GM23248 (cell line): ENCODE measurements around the gene CASP12. TPM values are rescaled to one million over a fixed set of nuclear protein-coding genes. Genes with fewer than 3 reads are reported as not detected.
"Not testable (repeated sequence)": the region's sequence is repeated elsewhere in the genome, so short reads cannot be mapped to it uniquely, and the experiment has no call there.

Source experiments
- DNase-seq: peaks from one replicate; pipeline ENCODE4 v3.0.0-alpha.2; 2015
- H2AFZ ChIP-seq: fragments of 200-600 bp; sonication (generic); 2 replicates; pipeline ENCODE4 v1.6.1; 2016; ENCODE audit warnings: antibody characterized with exemption
- H3F3A ChIP-seq: fragments of 200-600 bp; sonication (generic); 2 replicates; pipeline ENCODE4 v1.6.1; 2016; ENCODE audit warnings: mild to moderate bottlenecking, antibody characterized with exemption, mixed run types; ENCODE audit not compliant: insufficient read depth
- H3K27ac ChIP-seq: fragments of 200-600 bp; sonication (generic); 2 replicates; pipeline ENCODE4 v1.5.1; 2016; ENCODE audit warnings: mild to moderate bottlenecking
- H3K27me3 ChIP-seq: fragments of 200-600 bp; sonication (generic); replicated peaks from 2 replicates; pipeline ENCODE4 v1.6.1; 2016; ENCODE audit warnings: mild to moderate bottlenecking; ENCODE audit not compliant: insufficient read depth
- H3K36me3 ChIP-seq: fragments of 200-600 bp; sonication (generic); 2 replicates; pipeline ENCODE4 v1.6.1; 2016; ENCODE audit warnings: low read depth, mild to moderate bottlenecking
- H3K4me1 ChIP-seq: fragments of 200-600 bp; sonication (generic); 2 replicates; pipeline ENCODE4 v1.6.1; 2016; ENCODE audit warnings: mild to moderate bottlenecking; ENCODE audit not compliant: insufficient read depth
- H3K4me2 ChIP-seq: fragments of 200-600 bp; sonication (generic); one replicate; pipeline ENCODE4 v1.6.1; 2016; ENCODE audit warnings: mild to moderate bottlenecking; ENCODE audit not compliant: unreplicated experiment
- H3K4me3 ChIP-seq: fragments of 200-600 bp; sonication (generic); 2 replicates; pipeline ENCODE4 v1.5.1; 2016; ENCODE audit warnings: mild to moderate bottlenecking
- H3K79me2 ChIP-seq: fragments of 200-600 bp; sonication (generic); 2 replicates; pipeline ENCODE4 v1.6.1; 2016; ENCODE audit warnings: mild to moderate bottlenecking; ENCODE audit not compliant: insufficient read depth
- H3K9ac ChIP-seq: fragments of 200-600 bp; sonication (generic); 2 replicates; pipeline ENCODE4 v1.6.1; 2016; ENCODE audit warnings: mild to moderate bottlenecking
- H3K9me2 ChIP-seq: fragments of 200-600 bp; sonication (generic); 2 replicates; pipeline ENCODE4 v1.6.1; 2016; ENCODE audit warnings: mixed run types, mild to moderate bottlenecking, moderate library complexity; ENCODE audit not compliant: insufficient read depth
- H3K9me3 ChIP-seq: fragments of 200-600 bp; sonication (generic); one replicate; pipeline ENCODE4 v1.6.1; 2017; ENCODE audit warnings: low read depth
- H4K20me1 ChIP-seq: fragments of 200-600 bp; sonication (generic); 2 replicates; pipeline ENCODE4 v1.6.0; 2016; ENCODE audit not compliant: insufficient read depth
- EZH2 ChIP-seq: fragments of 200-600 bp; sonication (generic); IDR thresholded peaks from 2 replicates; pipeline ENCODE4 v1.6.1; 2018; ENCODE audit warnings: antibody characterized with exemption, mild to moderate bottlenecking; ENCODE audit not compliant: insufficient read depth, poor library complexity, severe bottlenecking
- EZH2phosphoT487 ChIP-seq: fragments of 200-600 bp; sonication (generic); IDR thresholded peaks from 2 replicates; pipeline ENCODE4 v1.6.1; 2018; ENCODE audit warnings: antibody characterized with exemption, moderate library complexity, mild to moderate bottlenecking, low read depth; ENCODE audit not compliant: insufficient read depth
- WGBS, 2 experiments: methylation state at CpG; one replicate each; pipeline ENCODE4 v1.1.6; 2015 to 2017; ENCODE audit warnings: low lambda C conversion rate in 2 of 2, low coverage in 1 of 2; ENCODE audit errors: missing lambda C conversion rate in 2 of 2; 5-methylcytosine and 5-hydroxymethylcytosine counted together
- in situ Hi-C: fragments of 300-500 bp; cut with MboI; formaldehyde crosslinking; loops from 2 replicates; pipeline ENCODE4 v1.15.0; 2020
- polyA plus RNA-seq: library from polyadenylated mRNA; unstranded; fragments of >200 nt; fragmentation: Nextera tagmentation; extraction: Ambion mirVana; gene quantifications from 2 replicates; pipeline ENCODE4 v1.2.1, GENCODE V29; 2016
- total RNA-seq: library from RNA; depleted of rRNA; stranded (reverse); fragments of >200 nt; shearing (Covaris generic); gene quantifications from 2 replicates; pipeline ENCODE4 v1.2.3, GENCODE V29; 2014

The CASP12 gene
- total and polyA plus RNA-seq, 2 experiments from 2014 or later = not detected

GRCh38 chr11:104934594-104934993, 36.3 kb upstream of the CASP12 start:
- Histone ChIP-seq H3K9ac (no peak overlapping the region), H3K4me3 (no peak overlapping the region), H3K4me2 (no peak overlapping the region), H3K9me3 (no peaks in the 10 kb centered on the region), H3K9me2 (no peaks in the 10 kb centered on the region), H3F3A (no peaks in the 10 kb centered on the region), H2AFZ (no peak overlapping the region), H4K20me1 (no peaks in the 10 kb centered on the region), H3K36me3 (no peaks in the 10 kb centered on the region), H3K4me1 (no peaks in the 10 kb centered on the region), H3K27me3 (no peaks in the 10 kb centered on the region), H3K79me2 (no peaks in the 10 kb centered on the region), H3K27ac (no peak overlapping the region)
- WGBS, 2 experiments = 52 to 62% methylated on average over 1 of the region's 1 CpG
- in situ Hi-C loops = no loop called here
- TF ChIP-seq EZH2phosphoT487 = no peak
- TF ChIP-seq EZH2 = no peak
- no peak for DNase-seq

- in situ Hi-C loops, H3K27me3 ChIP-seq, H3K4me3 ChIP-seq, H3K4me1 ChIP-seq, H3K9me3 ChIP-seq, H3K9ac ChIP-seq, H3K27ac ChIP-seq, H3K9me2 ChIP-seq, H3K79me2 ChIP-seq, H3F3A ChIP-seq, DNase-seq, H3K4me2 ChIP-seq, H3K36me3 ChIP-seq, H2AFZ ChIP-seq, H4K20me1 ChIP-seq: not testable (repeated sequence)
- WGBS, 2 experiments = 70 to 89% methylated on average over 3 of the region's 3 CpGs
Observed at GRCh38 chr11:104934073-104934472, 35.8 kb upstream of the CASP12 start.

DNA sequence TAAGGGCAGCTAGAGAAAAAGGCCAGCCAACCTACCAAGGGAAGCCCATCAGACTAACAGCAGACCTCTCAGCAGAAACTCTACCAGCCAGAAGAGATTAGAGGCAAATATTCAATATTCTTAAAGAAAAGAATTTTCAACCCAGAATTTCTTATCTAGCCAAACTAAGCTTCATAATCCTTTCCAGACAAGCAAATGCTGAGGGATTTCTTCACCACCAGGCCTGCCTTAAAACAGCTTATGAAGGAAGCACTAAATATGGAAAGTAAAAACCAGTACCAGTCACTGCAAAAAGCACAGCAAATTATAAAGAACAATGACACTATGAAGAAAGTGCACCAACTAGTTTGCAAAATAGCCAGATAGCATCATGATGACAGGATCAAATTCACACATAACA, 30.6 kb upstream of the CASP12 start:
- Histone ChIP-seq H3K36me3 (no peaks in the 10 kb centered on the region), H3K9me2 (no peaks in the 10 kb centered on the region), H3K4me1 (no peaks in the 10 kb centered on the region), H3F3A (no peaks in the 10 kb centered on the region), H3K27ac (no peak overlapping the region), H2AFZ (no peak overlapping the region), H3K79me2 (no peaks in the 10 kb centered on the region), H3K4me2 (no peak overlapping the region), H3K9ac (no peak overlapping the region), H3K4me3 (no peak overlapping the region), H3K9me3 (no peaks in the 10 kb centered on the region), H4K20me1 (no peaks in the 10 kb centered on the region), H3K27me3 (no peaks in the 10 kb centered on the region)
- DNase-seq = no peak
- no peak for TF ChIP-seq EZH2phosphoT487
- TF ChIP-seq EZH2 = no peak
- in situ Hi-C loops = no loop called here

DNA sequence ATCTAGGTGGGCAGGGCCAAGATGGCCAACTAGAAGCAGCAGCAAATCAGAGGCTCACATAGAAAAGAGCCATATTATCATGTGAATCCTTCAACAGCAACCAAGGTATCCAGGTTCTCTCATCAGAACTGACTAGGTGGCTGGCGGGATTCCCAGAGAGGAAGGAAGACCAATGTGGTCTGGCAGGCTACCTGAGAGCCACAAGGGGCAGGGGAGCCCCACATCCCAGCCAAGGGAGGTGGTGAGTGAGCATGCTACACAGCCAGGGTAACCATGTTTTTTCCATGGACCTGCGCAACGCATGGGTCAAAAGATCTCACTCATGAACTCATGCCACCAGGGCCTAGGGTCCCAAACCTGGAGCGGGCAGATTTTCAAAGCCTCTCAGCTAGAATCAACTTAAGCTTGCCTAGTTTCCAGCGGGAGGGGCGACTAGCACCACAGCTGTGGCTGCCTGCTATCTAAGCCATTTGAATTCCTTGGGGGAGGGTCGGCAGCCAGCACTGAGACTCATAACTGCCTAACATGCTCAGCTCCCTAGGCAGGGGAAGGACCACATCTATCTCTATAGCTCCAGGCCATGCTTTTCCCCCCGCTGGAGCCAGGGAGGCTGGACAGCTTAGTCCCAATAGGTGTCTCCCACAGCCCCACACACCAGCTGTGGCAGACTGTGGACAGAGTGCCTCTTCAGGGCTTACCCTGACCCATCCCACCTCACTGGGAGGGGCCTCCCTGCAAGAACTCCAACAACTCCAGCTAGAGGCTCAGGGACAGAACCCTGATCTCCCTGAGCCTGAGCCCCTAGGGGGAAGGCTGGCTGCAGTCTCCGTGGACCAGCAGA, 28.7 kb upstream of the CASP12 start:
- Histone ChIP-seq H3K4me2 (no peak overlapping the region), H4K20me1 (no peaks in the 10 kb centered on the region), H3K4me1 (no peaks in the 10 kb centered on the region), H3K36me3 (no peaks in the 10 kb centered on the region), H3K27me3 (no peaks in the 10 kb centered on the region), H2AFZ (no peak overlapping the region), H3K27ac (no peak overlapping the region), H3K9me3 (no peaks in the 10 kb centered on the region), H3K9me2 (no peaks in the 10 kb centered on the region), H3K4me3 (no peak overlapping the region), H3F3A (no peaks in the 10 kb centered on the region), H3K79me2 (no peaks in the 10 kb centered on the region), H3K9ac (no peak overlapping the region)
- no peak for DNase-seq
- no peak for TF ChIP-seq EZH2
- no peak for TF ChIP-seq EZH2phosphoT487
- 58 to 61% methylated on average over 9 of the region's 9 CpGs for WGBS, 2 experiments
- in situ Hi-C loops = no loop called here

DNA sequence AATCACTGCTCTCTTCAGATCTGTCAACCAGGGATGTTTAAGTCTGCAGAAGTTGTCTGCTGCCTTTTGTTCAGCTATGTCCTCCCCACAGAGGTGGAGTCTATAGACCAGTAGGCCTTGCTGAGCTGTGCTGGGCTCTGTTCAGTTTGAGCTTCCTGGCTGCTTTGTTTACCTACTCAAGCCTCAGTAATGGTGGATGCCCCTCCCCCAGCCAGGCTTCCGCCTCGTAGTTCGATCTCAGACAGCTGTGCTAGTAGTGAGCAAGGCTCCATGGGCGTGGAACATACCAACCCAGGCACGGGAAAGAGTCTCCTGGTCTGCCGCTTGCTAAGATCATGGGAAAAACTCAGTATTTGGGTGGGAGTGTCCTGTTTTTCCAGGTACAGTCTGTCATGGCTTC, 27.6 kb upstream of the CASP12 start:
- Histone ChIP-seq H3K4me3 (no peak overlapping the region), H2AFZ (no peak overlapping the region), H3K9me2 (no peaks in the 10 kb centered on the region), H3F3A (no peaks in the 10 kb centered on the region), H4K20me1 (no peaks in the 10 kb centered on the region), H3K9ac (no peak overlapping the region), H3K9me3 (no peaks in the 10 kb centered on the region), H3K27me3 (no peaks in the 10 kb centered on the region), H3K79me2 (no peaks in the 10 kb centered on the region), H3K4me2 (no peak overlapping the region), H3K4me1 (no peaks in the 10 kb centered on the region), H3K27ac (no peak overlapping the region), H3K36me3 (no peaks in the 10 kb centered on the region)
- WGBS, 2 experiments = 37 to 47% methylated on average over 6 of the region's 6 CpGs
- in situ Hi-C loops = no loop called here
- TF ChIP-seq EZH2phosphoT487 (no peak), EZH2 (no peak)
- DNase-seq = no peak
